NCI-H1048 (cell line): ENCODE data around the gene NFASC.

Experiments used
- DNase-seq: peaks from one replicate; lab custom pipeline; 2025; lab: John Stamatoyannopoulos, UW

NFASC gene

DNA sequence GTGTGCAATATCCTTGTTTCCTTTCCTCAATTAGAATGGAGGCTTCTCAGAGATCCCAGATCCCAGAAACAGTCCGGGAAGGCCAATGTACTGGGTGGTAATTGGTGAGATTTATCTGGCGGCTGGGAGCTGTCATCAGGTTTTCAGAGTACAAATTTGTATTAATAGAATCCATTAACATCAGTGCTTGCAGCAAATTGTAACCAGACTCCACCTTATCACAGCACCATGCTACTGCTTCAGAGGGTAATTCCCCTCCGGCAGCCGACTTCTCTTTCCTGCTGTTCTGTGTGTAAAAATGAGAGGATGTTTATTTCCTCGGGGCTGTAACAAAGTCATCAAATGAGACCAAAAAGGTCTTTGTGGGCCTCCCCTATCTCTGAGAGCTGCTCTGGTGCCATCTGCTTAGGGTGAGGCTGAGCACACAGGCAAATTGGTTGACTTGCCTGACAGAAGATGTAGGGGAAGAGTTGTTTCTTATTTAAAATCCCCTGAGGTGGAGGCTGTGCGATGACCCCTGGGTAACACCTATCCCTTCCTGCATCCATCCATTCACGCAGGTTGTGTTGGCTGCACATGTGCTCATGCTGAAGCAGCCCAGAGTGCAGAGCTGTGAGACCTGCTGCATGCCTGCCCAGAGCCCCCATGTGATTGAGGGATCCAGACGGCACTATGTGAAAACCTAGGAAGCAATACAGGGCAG, 19.2 kb downstream of the NFASC start:
- DNase-seq = no peak

GRCh38 chr1:204891860-204892259, 21.2 kb downstream of the NFASC start:
- DNase-seq = no peak

GRCh38 chr1:204894031-204894430, 23.4 kb downstream of the NFASC start:
- no peak for DNase-seq

GRCh38 chr1:204894606-204895005, 23.9 kb downstream of the NFASC start:
- no peak for DNase-seq

GRCh38 chr1:204896023-204896422, 25.4 kb downstream of the NFASC start:
- DNase-seq = no peak

- no peak for DNase-seq
Observed at GRCh38 chr1:204896787-204897469, 26.3 kb downstream of the NFASC start.

DNA sequence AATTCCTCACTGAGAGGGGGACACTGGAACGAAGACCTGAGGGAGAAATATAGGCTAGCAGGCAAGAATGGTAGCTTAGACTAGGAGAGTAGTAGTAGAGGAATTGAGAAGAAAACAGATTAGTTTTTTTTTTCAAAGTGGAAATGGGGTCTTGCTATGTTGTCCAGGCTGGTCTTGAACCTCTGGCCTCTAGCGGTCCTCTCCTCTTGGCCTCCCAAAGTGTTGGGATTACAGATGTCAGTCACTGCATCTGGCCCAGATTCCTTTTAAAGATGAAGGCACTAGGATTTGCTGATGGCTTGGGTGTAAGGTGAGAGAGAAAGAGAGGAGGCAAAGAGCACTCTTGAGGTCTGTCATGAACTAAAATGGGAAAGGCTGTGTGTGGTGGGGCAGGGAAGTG, 30.1 kb downstream of the NFASC start:
- DNase-seq = no peak

DNA sequence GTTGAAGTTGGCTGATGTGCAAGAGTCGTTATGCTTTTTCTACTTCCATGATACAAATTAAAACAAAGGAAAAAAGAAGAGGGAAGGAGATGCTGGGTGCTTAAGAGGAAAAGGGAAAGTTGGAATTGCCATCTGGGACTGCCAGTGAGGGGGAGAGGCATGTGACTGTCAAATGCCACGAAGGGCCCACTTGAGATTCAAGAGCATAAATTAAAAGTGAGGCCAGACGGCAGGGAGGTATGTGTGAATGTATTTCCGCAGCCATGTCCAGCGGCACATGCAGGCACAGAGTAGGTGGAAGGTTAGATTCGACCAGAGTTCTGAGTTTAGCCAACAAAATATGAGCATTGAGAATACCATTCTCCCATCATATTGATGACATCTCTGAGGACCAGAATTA, 32.0 kb downstream of the NFASC start:
- DNase-seq = no peak

- DNase-seq = no peak
Observed at GRCh38 chr1:204904228-204904810, 33.7 kb downstream of the NFASC start.

DNA sequence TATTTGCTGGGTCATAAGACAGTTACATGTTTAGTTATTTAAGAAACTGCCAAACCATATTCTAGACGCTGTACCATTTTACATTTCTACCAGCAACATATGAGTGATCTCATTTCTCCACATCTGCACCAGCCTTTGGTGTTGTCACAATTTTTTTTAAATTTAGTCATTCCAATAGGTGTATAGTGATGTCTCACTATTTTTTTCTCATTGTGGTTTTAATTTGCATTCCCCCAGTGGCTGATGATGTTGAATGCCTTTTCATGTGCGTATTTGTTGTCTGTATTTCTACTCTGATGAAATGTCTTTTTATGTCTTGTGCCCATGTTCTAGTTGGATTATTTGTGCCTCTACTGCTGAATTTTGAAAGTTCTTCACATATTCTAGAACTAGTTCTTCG, 38.4 kb downstream of the NFASC start:
- no peak for DNase-seq

- DNase-seq = no peak
Observed at GRCh38 chr1:204915861-204916495, 45.3 kb downstream of the NFASC start.

DNA sequence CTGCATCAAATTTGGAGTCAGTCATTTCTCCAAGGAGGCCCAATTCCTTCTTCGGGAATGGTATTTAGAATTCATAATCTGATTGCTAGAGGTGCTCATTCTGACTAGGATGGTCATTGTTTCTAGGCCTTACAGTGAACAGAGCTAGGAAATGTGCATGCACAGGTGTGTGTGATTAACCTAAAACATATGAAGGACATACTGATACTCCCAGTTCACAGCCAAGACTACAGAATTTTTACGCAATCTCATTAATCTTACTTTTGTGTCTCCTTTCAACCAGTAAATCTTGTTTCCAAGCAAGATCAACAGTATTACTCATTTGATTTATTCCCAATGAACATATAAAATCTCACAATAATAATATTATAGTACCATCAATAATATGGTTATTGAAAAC, 47.1 kb downstream of the NFASC start:
- DNase-seq = no peak

- DNase-seq = no peak
Observed at GRCh38 chr1:204920511-204920910, 49.8 kb downstream of the NFASC start.

DNA sequence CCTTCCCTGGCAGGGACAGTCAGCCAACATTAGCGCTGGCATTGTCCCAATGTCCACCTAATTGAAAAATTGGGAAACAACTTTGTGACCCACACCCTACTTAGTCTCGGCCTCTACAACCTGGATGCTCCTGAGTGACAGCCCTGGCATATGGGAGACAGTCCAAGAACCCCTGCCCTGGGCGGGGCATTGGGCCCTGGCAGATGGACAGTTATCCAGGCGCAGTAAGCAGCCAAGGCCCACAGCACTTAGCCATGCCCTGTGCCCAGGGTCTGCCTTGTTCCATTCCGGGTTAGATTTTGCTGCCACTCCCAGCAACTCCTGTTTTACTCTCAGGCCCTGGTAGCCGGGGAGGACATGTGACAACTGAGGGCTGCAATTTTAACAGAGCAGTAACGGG, 50.3 kb downstream of the NFASC start:
- DNase-seq = no peak

- no peak for DNase-seq
Observed at GRCh38 chr1:204921855-204922516, 51.3 kb downstream of the NFASC start.

DNA sequence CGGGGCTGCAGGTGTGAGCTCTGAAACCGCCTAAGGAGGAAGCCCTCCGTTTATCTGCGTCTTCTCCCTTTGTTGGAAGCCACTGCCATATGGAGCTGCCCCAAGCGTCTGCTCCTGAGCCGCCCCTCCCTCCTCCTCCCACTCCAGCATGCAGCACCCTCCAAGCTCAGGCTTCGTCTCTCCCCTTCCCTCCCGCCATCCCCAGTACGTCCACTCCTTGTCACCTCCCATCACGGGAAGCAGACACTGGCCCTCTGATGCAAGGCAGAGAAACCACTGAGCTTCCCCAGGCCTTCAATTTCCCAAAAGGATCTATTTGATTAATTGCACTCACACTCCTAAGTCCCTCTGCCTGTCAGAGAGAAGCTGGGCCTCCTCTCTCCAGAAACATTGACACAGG, 52.5 kb downstream of the NFASC start:
- no peak for DNase-seq

DNA sequence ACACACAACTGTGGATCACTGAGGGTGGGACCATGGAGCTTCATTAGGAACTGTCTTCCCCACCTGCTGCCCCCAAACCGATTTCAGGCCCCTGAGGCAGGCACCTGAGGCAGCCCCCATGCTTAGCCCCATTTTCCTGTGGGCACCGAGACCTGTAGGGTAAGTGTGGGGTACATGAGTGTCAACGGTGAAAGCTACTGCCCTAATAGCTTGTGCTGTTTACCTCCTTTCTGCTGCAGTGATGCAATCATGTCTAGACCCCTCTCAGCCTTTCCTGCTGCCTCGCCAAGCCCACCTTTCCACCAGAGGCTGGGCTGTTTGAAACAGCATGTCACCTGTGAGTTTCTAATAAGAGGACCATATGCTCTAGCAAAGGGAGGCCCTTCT, 53.0 kb downstream of the NFASC start:
- no peak for DNase-seq

GRCh38 chr1:204924013-204924759, 53.5 kb downstream of the NFASC start:
- DNase-seq = no peak

- no peak for DNase-seq
Observed at GRCh38 chr1:204925701-204926100, 55.0 kb downstream of the NFASC start.

DNA sequence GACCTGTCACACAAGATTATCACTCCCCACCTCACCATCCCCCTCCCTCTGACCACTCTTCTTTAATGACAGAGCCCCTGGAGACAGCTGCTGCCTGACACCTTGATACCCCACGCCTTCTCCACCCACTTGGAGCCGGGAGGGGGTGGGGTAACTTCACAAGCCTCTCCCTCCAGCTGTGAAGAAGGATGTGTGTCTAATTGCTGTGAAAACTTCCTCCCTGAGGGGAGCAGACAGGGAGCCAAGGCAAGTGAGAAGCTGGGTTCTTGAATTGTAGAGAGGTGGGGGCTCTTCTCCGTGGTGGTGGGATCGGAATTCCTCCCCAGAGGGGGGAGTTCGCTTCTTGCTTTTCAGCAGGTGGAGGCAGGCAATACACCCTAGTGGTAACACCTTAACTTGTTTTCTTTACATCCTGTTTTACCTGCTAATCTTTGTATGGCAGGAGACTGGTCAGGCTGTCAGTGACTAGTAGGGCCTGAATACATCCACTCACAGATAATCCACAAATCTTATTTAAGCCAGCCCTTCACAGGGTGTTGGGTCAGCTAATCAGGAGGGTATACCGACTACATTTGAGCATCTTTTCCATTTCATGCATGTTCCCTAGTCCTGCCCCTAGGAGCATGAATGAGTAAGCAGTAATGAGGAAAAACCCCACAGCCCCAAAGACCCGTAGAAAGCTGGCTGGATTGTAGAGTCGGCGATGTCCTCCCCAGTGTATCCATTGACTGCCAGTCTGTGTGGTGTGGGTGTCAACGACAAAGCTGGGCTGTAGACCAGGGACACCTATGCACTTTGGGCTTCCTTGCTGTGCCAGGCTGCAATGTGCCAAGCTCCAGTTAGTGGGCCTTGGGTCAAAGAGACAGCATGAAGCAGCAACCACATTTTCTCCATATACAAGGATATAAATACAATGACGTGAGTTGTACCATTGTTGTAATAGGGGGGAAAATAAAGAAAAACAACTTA, 57.3 kb downstream of the NFASC start:
- DNase-seq = no peak
